ENCODE data around the gene TMEM80.

Gene TMEM80

DNA sequence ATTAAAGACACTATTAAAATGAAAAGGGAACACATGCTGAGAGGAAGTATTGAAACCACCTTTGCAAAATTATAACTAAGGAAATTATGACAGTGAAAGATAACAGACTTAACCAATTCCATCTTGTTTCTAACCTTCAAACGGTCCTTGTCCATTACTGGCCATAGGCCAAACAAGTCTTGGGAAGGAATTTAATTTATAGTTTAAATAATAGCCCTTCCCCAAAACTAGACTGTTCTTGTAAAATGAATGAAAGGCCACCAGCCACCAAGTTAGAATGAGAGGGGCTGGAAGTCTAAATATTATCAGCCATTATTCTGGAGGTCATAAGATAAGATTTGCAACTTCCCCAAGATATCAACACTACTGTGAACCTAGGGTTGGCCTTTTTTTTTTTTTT lies 49.8 kb downstream of the TMEM80 start:
- no peak for DNase-seq (ENCODE audit: low read depth in 2 of 2)

DNA sequence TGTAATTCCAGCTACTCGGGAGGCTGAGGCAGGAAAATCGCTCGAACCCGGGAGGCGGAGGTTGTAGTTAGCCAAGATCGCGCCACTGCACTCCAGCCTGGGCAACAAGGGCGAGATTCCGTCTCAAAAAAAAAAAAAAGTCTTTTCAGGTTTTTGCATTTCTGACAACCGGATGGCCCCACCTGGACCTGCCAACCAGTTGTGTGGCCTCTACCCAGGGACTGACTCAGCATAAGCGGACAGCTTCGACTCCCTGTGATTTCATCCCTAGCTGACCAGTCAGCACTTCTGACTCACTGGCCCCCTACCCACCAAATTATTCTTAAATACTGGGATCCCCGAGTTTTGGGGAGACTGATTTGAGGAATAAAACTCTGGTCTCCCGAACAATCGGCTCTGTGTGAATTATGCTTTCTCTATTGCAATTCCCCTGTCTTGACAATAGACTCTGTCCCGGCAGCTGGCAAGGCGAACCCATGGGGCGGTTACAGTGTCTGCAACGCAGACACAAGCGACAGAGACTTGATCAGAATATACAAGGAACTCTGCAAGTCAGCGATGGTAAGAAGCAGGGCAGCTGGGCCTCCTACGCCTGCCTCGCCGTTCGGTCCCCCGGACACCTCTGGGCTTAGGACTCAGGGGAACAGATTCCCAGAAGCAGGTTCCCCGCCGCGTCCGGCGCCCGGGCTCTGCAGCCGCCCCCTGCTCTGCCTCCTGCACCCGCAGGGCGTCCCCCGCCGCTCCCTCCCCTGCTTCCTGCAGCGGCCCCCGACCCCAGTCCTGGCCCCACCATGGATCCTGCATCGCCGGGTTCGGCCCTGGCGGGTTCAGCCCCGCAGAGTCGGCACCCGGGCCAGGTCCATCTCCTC lies 50.9 kb downstream of the TMEM80 start:
- DNase-seq (ENCODE audit: low read depth in 2 of 2): no peak

DNA sequence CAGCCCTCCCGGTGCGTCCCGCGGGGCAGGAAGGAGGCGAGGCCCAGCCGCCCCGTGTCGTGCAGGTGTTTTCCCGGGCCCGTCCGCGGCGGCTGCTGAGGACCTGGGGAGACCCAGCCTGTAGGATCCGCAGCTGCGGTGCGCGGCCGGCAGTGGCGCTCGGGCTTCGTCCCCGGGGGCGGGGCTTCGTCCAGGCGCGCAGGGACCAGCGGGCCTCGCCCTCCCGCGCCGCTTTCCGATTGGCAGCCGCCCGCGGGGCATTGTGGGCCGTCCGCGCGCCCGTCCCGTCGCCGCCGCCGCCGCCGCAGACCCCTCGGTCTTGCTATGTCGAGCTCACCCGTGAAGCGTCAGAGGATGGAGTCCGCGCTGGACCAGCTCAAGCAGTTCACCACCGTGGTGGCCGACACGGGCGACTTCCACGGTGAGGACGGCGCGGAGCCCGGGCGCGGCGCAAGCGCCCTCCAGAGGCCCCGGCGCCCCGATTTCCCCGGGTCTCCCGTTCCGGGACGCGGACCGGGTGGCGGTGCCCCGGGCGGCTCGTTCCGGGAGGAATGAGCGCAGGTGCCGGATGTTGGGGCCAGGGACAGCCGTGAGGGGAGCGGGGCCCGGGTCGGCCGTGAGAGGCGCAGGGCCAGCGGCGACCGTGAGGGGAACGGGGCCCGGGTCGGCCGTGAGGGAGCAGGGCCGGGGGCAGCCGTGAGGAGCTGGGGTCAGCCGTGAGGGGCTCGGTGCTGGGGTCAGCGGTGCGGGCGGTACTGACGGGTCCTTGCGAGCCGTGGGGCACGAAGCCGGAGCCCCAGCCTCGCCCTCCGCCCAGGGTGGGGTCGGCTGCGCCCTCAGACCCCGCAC lies 51.8 kb downstream of the TMEM80 start, which contains the start of gene TALDO1:
Gene TALDO1, plus strand, starts transcription at position 307 of the 849 bp plus-strand sequence. Its CDS starts 18 bp downstream, at position 325.
- DNase-seq (ENCODE audit: low read depth in 2 of 2): peak; percentile 84 to 87

DNA sequence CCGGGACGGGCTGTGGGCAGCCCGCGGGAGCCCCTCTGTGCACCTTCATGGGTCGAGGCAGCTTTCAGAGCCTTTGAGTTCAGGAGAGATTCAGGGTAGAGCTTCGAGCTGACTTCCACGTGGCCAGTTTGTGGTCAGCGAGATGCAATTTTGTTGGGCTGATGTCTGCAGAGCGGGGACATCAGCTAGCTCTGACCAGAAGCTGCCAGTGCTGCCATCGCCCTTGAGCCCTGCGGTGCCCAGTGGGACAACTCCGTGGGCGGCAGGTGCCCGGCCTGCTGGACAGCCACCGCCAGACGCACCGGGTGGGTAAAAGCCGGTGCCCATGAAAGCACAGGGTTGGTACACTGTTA lies 52.4 kb downstream of the TMEM80 start:
- no peak for DNase-seq (ENCODE audit: low read depth in 2 of 2)

DNA sequence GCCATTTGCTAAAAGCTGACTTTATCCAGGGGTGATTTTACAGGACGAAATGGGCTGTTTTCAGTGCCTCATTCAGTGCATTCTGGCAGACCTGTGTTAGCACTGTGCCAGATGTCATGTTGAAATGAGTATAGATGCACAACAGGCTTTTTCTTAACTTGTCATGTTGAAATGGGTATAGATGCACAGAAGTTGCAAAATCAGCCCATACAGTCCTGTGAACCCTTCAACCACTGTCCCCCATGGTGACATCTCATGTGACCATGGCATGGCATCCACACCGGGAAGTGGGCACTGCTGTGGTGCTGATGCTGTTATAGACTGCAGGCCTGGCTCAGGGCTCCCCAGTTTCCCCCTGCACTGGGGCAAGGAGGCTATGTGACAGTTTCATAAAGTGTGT lies 54.1 kb downstream of the TMEM80 start:
- DNase-seq (ENCODE audit: low read depth in 2 of 2): no peak

Measured in stimulated activated CD8-positive, alpha-beta memory T cell treated with anti-CD3 and anti-CD28 coated beads, Interleukin-15, amount 100 ng/mL, for 48 hours (primary cell).